ENCODE results near the gene PRSS35.
"Not testable (repeated sequence)": the region's sequence is repeated elsewhere in the genome, so short reads cannot be mapped to it uniquely, and the experiment has no call there.

Gene PRSS35

DNA sequence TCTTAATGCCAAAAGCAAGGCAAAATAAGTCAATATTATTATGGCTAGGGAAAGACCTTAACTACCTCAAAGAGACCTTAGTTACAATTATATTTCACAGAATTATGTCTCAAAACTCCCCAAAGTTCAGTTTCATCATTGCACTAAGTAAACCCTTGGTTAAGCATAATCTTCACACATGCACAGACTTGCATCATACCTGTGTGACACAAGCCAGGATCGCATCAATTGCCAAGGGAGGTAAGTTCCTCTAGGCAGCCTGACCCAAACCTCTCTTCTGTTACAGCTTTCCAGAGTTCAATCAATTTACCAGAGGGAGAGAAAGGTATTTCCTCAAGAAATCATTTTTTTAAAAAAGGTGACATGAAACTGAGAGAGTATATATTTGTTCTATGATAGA is 31.9 kb upstream of the PRSS35 start:
- Histone ChIP-seq H3K4me3 (ENCODE audit: low read length) (no peak overlapping the region), H3K27ac (ENCODE audit: low read depth, low read length) (no peak overlapping the region), H3K9me3 (ENCODE audit: insufficient read depth, low read depth, low read length) (no peaks in the 10 kb centered on the region), H3K9ac (ENCODE audit: low read depth, low read length) (no peak overlapping the region), H3K36me3 (ENCODE audit: insufficient read depth, low read length) (no peaks in the 10 kb centered on the region), H3K27me3 (ENCODE audit: insufficient read depth, low read length) (no peaks in the 10 kb centered on the region), H3K4me1 (ENCODE audit: insufficient read depth, low read length) (no peaks in the 10 kb centered on the region)
- WGBS: 89% methylated on average over 1 of the region's 1 CpG

DNA sequence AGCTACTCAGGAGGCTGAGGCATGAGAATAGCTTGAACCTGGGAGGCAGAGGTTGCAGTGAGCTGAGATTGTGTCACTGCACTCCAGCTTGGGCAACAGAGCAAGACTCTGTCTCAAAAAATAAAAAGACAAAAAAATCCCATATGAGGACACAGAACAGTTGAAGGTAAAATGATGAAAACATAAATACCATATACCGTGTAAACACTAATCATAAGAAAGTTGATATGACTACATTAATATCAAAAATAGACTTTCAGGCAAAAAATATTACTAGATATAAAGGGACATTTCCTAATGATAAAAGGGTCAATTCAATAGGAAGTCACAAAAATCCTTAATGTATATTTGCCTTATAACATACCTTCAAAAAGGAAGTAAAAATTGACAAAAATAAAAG is 30.4 kb upstream of the PRSS35 start:
- not testable (repeated sequence) for H3K9me3 ChIP-seq (ENCODE audit: insufficient read depth, low read depth, low read length); H3K4me3 ChIP-seq (ENCODE audit: low read length); H3K4me1 ChIP-seq (ENCODE audit: insufficient read depth, low read length); H3K27me3 ChIP-seq (ENCODE audit: insufficient read depth, low read length); H3K9ac ChIP-seq (ENCODE audit: low read depth, low read length); H3K27ac ChIP-seq (ENCODE audit: low read depth, low read length); H3K36me3 ChIP-seq (ENCODE audit: insufficient read depth, low read length)
- WGBS: no CpG with 5 or more reads among the region's 1 CpG

DNA sequence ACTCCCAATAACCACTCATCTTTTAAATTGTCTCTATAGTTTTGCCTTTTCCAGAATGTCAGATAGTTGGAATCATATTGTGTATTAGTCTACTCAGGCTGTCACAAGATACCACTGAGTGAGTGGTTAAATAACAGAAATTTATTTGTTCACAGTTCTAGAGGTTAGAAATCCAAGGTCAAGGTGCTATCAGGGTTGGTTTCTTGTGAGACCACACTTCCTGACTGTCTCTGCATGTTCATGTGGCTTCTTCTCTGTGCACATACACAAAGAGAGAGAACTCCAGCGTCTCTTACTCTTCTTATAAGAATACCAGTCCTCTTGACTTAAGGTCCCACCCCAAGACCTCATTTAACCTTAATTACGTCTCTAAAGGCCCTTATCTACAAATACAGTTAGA is 23.9 kb upstream of the PRSS35 start:
- no peak overlapping the region for H3K4me3 ChIP-seq (ENCODE audit: low read length)
- no peaks in the 10 kb centered on the region for H3K9me3 ChIP-seq (ENCODE audit: insufficient read depth, low read depth, low read length)
- no peak overlapping the region for H3K9ac ChIP-seq (ENCODE audit: low read depth, low read length)
- no peak overlapping the region for H3K27ac ChIP-seq (ENCODE audit: low read depth, low read length)
- no peaks in the 10 kb centered on the region for H3K27me3 ChIP-seq (ENCODE audit: insufficient read depth, low read length)
- H3K4me1 ChIP-seq (ENCODE audit: insufficient read depth, low read length): no peaks in the 10 kb centered on the region; the same call in 1 of the 2 replicates
- no peaks in the 10 kb centered on the region for H3K36me3 ChIP-seq (ENCODE audit: insufficient read depth, low read length)
- WGBS: 88% methylated on average over 1 of the region's 2 CpGs

DNA sequence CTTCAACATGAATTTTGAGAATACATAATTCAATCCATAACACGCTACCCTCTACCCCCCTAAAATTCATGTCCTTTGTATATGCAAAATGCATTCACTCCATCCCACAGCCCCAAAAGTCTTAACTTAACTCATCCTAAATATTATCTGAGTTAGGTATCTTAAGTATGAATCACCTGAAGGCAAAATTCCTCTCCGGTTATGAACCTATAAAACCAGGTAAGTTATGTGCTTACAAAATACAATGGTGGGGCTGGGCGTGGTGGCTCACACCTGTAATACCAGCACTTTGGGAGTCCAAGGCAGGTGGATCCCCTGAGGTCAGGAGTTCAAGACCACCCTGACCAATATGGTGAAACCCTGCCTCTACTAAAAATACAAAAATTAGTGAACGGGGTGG is 23.5 kb upstream of the PRSS35 start:
- H3K9ac ChIP-seq (ENCODE audit: low read depth, low read length): no peak overlapping the region
- H3K36me3 ChIP-seq (ENCODE audit: insufficient read depth, low read length): no peaks in the 10 kb centered on the region
- H3K27me3 ChIP-seq (ENCODE audit: insufficient read depth, low read length): no peaks in the 10 kb centered on the region
- no peak overlapping the region for H3K4me3 ChIP-seq (ENCODE audit: low read length)
- H3K4me1 ChIP-seq (ENCODE audit: insufficient read depth, low read length): no peaks in the 10 kb centered on the region; the same call in 1 of the 2 replicates
- H3K9me3 ChIP-seq (ENCODE audit: insufficient read depth, low read depth, low read length): no peaks in the 10 kb centered on the region
- 96% methylated on average over 4 of the region's 4 CpGs for WGBS
- H3K27ac ChIP-seq (ENCODE audit: low read depth, low read length): no peak overlapping the region

DNA sequence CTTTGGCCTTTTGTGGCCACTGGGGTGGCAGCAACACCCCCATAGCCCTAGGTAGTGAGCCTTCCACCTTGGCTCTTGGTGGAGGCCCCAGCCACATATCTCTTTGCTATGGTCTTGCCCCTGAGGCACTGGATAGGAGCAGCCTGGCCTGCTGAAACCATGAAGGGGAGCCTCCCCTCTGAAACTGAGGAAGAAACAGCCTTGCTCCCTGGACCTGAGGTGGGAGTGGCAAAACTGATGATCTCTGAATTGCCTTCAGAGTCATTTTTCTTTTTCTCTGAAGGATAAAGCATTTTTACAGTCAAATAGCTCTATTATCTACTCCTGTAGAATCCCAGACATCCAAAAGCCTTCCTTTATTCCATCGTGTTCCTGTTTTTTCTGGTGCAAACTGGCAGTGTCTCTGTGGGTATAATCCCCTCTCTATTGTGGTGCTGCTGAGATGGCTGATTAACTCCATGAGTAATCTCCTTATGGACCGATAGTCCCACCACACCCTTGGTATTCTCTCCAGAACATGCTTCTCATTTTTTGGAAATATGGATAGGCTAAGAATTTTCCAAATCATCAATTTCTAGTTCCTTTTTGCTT is 22.0 kb upstream of the PRSS35 start:
- no peaks in the 10 kb centered on the region for H3K9me3 ChIP-seq (ENCODE audit: insufficient read depth, low read depth, low read length)
- H3K4me3 ChIP-seq (ENCODE audit: low read length): no peak overlapping the region
- H3K27ac ChIP-seq (ENCODE audit: low read depth, low read length): no peak overlapping the region
- no peaks in the 10 kb centered on the region for H3K36me3 ChIP-seq (ENCODE audit: insufficient read depth, low read length)
- no peaks in the 10 kb centered on the region for H3K27me3 ChIP-seq (ENCODE audit: insufficient read depth, low read length)
- WGBS: 93% methylated on average over 2 of the region's 2 CpGs
- H3K9ac ChIP-seq (ENCODE audit: low read depth, low read length): no peak overlapping the region
- H3K4me1 ChIP-seq (ENCODE audit: insufficient read depth, low read length): no peaks in the 10 kb centered on the region; the same call in 1 of the 2 replicates

DNA sequence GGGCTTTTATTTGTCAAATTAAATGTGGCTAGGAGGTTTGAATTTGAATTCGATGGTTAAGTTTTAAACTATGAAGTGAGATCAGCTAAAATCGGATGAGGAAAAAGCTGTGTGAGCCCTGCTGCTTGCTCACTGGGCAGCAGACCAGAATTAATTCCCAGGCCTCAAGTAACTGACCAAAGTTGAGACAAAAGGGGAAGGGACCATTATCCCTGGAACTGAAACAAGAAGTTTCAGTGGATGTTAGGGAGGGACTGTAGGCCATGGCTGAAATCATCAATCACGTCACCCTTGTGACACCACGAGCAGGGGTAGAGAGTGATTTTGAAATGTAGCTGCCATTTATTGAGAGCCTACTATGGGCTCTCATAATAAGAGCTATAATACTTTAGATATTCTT is 7.0 kb upstream of the PRSS35 start:
- H3K27me3 ChIP-seq (ENCODE audit: insufficient read depth, low read length): no peaks in the 10 kb centered on the region
- no peaks in the 10 kb centered on the region for H3K9me3 ChIP-seq (ENCODE audit: insufficient read depth, low read depth, low read length)
- H3K36me3 ChIP-seq (ENCODE audit: insufficient read depth, low read length): no peaks in the 10 kb centered on the region
- no peaks in the 10 kb centered on the region for H3K4me1 ChIP-seq (ENCODE audit: insufficient read depth, low read length)
- no peak overlapping the region for H3K9ac ChIP-seq (ENCODE audit: low read depth, low read length)
- no peak overlapping the region for H3K4me3 ChIP-seq (ENCODE audit: low read length)
- 86% methylated on average over 4 of the region's 4 CpGs for WGBS
- no peak overlapping the region for H3K27ac ChIP-seq (ENCODE audit: low read depth, low read length)

DNA sequence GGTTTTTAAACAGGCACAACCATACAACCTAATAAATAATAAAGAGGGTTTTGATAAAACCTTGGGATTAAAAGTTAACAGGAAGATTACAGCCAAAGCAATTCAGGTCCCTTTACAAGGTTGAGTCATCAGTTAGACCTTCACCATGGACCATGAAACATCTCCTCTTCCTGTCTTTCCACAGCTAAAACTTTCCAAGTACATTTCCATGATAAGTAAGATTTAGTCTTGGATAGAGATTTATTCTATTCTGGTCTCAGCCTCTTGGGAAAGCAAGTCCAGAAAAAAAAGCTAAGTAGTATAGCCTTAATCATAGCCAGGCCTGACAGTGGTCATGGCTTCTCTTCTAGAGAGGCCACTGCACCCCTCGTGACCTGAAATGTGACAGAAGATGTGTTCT is 2.9 kb upstream of the PRSS35 start:
- H3K9me3 ChIP-seq (ENCODE audit: insufficient read depth, low read depth, low read length): no peaks in the 10 kb centered on the region
- peaks cover 14% of the 10 kb centered on the region; the same call in 1 of the 2 replicates for H3K27me3 ChIP-seq (ENCODE audit: insufficient read depth, low read length)
- no peaks in the 10 kb centered on the region for H3K36me3 ChIP-seq (ENCODE audit: insufficient read depth, low read length)
- no peaks in the 10 kb centered on the region; the same call in 1 of the 2 replicates for H3K4me1 ChIP-seq (ENCODE audit: insufficient read depth, low read length)
- no peak overlapping the region for H3K4me3 ChIP-seq (ENCODE audit: low read length)
- H3K9ac ChIP-seq (ENCODE audit: low read depth, low read length): no peak overlapping the region
- WGBS: 94% methylated on average over 1 of the region's 1 CpG
- H3K27ac ChIP-seq (ENCODE audit: low read depth, low read length): no peak overlapping the region

DNA sequence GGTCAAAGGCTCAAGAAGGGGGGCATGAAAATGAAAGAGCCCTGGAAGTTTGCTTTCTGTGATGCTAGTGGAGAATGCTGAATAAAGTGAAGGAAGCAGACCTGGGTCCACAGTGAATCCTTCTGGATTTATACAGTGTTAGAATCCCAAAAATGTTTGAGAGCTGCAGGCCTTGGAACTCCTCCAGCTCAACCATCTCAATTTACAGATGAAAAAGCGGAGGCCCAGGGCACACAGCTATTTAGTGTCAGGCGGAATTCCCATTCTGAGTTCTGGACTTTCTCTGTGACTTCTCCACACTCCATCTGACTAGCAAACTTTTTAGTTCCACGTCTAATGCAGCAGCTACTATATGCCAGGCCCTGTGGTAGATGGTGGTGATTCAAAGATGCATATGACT is 1.5 kb upstream of the PRSS35 start:
- no peak overlapping the region for H3K9ac ChIP-seq (ENCODE audit: low read depth, low read length)
- no peaks in the 10 kb centered on the region for H3K9me3 ChIP-seq (ENCODE audit: insufficient read depth, low read depth, low read length)
- H3K4me1 ChIP-seq (ENCODE audit: insufficient read depth, low read length): no peaks in the 10 kb centered on the region; the same call in 1 of the 2 replicates
- no peak overlapping the region for H3K27ac ChIP-seq (ENCODE audit: low read depth, low read length)
- H3K36me3 ChIP-seq (ENCODE audit: insufficient read depth, low read length): no peaks in the 10 kb centered on the region
- H3K27me3 ChIP-seq (ENCODE audit: insufficient read depth, low read length): peaks cover 14% of the 10 kb centered on the region; the same call in 1 of the 2 replicates
- 80% methylated on average over 3 of the region's 3 CpGs for WGBS
- H3K4me3 ChIP-seq (ENCODE audit: low read length): no peak overlapping the region

DNA sequence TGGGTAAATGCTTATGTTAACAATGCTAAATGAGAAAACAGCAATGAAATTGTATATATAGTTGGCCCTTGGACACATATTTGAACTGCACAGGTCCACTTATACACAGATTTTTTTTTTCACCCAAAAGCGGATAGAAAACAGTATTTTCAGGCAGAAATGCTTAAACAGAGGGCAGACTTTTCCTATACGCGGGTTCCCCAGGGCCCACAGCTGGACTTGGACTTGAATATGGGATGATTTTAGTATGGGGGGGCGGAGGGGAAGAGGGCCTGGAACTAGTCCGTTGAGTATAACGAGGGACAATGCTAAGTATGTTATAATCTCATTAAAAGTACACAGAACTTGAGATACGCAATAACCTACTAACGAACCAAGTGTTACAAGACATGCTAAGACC is 1.1 kb upstream of the PRSS35 start:
- no peaks in the 10 kb centered on the region; the same call in 1 of the 2 replicates for H3K4me1 ChIP-seq (ENCODE audit: insufficient read depth, low read length)
- peak overlapping the region; percentile 66; the same call in 1 of the 2 replicates for H3K4me3 ChIP-seq (ENCODE audit: low read length)
- no peak overlapping the region for H3K9ac ChIP-seq (ENCODE audit: low read depth, low read length)
- H3K36me3 ChIP-seq (ENCODE audit: insufficient read depth, low read length): no peaks in the 10 kb centered on the region
- H3K27ac ChIP-seq (ENCODE audit: low read depth, low read length): no peak overlapping the region
- no peaks in the 10 kb centered on the region for H3K9me3 ChIP-seq (ENCODE audit: insufficient read depth, low read depth, low read length)
- H3K27me3 ChIP-seq (ENCODE audit: insufficient read depth, low read length): peaks cover 14% of the 10 kb centered on the region; the same call in 1 of the 2 replicates
- 89% methylated on average over 7 of the region's 8 CpGs for WGBS

DNA sequence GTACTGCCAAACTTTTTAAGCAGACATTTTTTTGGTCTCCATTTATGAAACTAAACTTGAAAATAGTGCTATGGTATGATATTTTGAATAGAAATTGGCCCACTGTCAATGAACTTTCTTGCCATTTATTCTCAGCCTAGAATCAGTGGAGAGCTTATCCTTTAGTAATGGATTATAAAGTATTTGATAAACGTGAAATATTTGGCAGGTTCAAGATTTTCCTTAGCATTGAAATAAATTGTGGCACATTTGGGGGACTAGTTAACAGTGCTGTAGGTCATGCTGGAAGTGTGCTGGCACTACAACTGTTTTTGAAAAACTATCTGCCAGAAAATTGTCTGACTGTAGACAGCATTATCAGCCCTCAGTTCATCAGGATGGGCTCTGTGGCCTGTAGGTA is 2.1 kb downstream of the PRSS35 start:
- WGBS: 92% methylated on average over 1 of the region's 1 CpG
- Histone ChIP-seq H3K27ac (ENCODE audit: low read depth, low read length) (no peak overlapping the region), H3K4me3 (ENCODE audit: low read length) (no peak overlapping the region), H3K36me3 (ENCODE audit: insufficient read depth, low read length) (no peaks in the 10 kb centered on the region), H3K9me3 (ENCODE audit: insufficient read depth, low read depth, low read length) (no peaks in the 10 kb centered on the region), H3K9ac (ENCODE audit: low read depth, low read length) (no peak overlapping the region), H3K27me3 (ENCODE audit: insufficient read depth, low read length) (peaks cover 14% of the 10 kb centered on the region; the same call in 1 of the 2 replicates), H3K4me1 (ENCODE audit: insufficient read depth, low read length) (peaks cover 12% of the 10 kb centered on the region)

DNA sequence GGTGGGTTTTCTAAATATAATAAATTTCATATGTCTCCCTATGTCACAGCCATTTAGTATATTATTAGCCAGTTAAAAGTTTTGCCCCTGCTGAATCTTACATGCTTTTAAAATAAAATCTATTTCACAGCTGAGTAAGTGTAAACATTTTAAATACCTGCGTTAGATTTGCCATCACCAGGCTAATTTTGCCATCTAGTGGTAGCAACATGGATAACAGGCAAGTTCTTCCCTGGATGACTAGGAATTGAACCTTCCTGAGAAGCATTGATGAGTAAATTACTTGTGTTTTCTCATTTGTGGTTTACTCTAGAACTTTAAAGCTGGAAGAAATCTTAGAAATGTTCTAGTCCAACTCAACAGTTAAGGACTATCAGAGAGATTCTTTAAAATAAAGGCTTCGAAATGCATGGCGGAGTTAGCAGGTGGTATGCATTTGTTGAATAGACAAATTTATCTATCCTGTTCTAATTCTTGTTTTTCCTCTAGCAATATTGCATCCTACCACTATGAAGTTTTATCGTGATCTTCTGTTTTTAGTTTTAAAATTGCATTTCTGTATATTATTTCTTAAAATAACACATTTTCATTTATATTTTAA is 2.6 kb downstream of the PRSS35 start:
- H3K36me3 ChIP-seq (ENCODE audit: insufficient read depth, low read length): no peaks in the 10 kb centered on the region
- no peak overlapping the region for H3K27ac ChIP-seq (ENCODE audit: low read depth, low read length)
- no peak overlapping the region for H3K4me3 ChIP-seq (ENCODE audit: low read length)
- peaks cover 12% of the 10 kb centered on the region for H3K4me1 ChIP-seq (ENCODE audit: insufficient read depth, low read length)
- peaks cover 14% of the 10 kb centered on the region; the same call in 1 of the 2 replicates for H3K27me3 ChIP-seq (ENCODE audit: insufficient read depth, low read length)
- no peak overlapping the region for H3K9ac ChIP-seq (ENCODE audit: low read depth, low read length)
- 24% methylated on average over 3 of the region's 4 CpGs for WGBS
- H3K9me3 ChIP-seq (ENCODE audit: insufficient read depth, low read depth, low read length): no peaks in the 10 kb centered on the region

Measured in HUES64 (cell line).